Adipocyte (in vitro differentiated cells): Measurements from ENCODE around the gene CKMT1A.
"Not testable (repeated sequence)": the region's sequence is repeated elsewhere in the genome, so short reads cannot be mapped to it uniquely, and the experiment has no call there.

ENCODE experiments used
- DNase-seq: peaks from one replicate; pipeline ENCODE4 v3.0.0-alpha.2; 2015; ENCODE audit warnings: low read depth
- H3K27me3 ChIP-seq: replicated peaks from 2 replicates; pipeline ENCODE4 v1.7.0; 2013; ENCODE audit warnings: mild to moderate bottlenecking, low read length, moderate library complexity; ENCODE audit not compliant: control insufficient read depth, insufficient read depth
- H3K36me3 ChIP-seq: 2 replicates; pipeline ENCODE4 v1.7.0; 2013; ENCODE audit warnings: low read length, mild to moderate bottlenecking, moderate library complexity; ENCODE audit not compliant: control insufficient read depth, insufficient read depth, severe bottlenecking
- H3K4me1 ChIP-seq: 2 replicates; pipeline ENCODE4 v1.7.0; 2013; ENCODE audit warnings: mild to moderate bottlenecking, low read length, moderate library complexity; ENCODE audit not compliant: control insufficient read depth, insufficient read depth
- H3K4me3 ChIP-seq: 2 replicates; pipeline ENCODE4 v1.7.0; 2013; ENCODE audit warnings: mild to moderate bottlenecking, low read length, moderate library complexity
- H3K9ac ChIP-seq: 2 replicates; pipeline ENCODE4 v1.7.0; 2013; ENCODE audit warnings: mild to moderate bottlenecking, low read length, moderate library complexity
- H3K9me3 ChIP-seq: 2 replicates; pipeline ENCODE4 v1.7.0; 2013; ENCODE audit warnings: mild to moderate bottlenecking, low read length, moderate library complexity; ENCODE audit not compliant: control insufficient read depth

The CKMT1A gene

DNA sequence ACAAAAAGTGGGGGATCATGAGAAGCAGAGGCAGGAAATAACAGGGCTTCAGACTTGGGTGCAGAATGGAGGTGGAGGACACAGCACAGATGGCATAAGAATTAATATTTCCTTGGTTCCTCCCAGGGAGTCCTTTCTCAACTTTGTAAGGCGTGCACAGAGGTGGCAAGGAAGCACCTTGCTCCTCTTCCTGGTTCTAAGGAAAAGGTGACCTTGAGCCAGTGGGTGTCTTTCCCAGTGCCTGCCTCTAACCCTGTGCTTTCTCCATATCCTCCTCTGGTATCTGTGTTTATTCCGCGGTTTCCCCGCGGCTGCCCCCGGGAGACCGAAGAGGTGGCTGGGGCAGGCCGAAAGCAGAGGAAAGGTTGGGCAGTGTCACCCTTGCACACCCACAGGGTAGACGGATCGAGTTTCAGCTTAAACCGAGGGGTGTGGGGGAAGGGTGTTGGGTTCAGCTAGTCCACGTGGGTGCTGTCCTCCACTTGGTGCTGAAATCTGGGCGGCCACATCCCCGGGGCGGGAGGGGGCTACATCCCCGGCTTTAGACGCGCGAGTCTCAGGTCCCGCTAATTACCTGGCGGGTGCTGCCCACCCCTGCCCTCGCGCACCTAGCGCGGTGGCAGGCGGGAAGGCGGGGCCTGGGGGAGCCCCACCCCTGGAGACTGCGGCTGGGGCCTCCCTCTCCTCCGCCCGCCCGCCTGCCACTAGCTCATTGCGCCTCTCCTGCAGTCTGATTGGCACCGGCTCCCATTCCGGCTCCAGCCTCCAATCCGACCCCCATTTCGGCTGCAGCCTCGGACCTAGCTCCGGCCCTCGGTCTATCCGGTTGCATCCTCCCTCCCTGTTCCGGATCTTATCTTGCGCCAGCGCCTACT lies at the start of gene CKMT1A:
CKMT1A (plus strand) TSS at position 712 of the 875 bp plus-strand sequence. CDS start 192 bp downstream, outside the sequence.
- not testable (repeated sequence) for H3K9ac ChIP-seq, DNase-seq, H3K9me3 ChIP-seq, H3K4me1 ChIP-seq, H3K4me3 ChIP-seq, H3K36me3 ChIP-seq, H3K27me3 ChIP-seq

GRCh38 chr15:43648649-43649429 lies 44.8 kb upstream of the CKMT1A start, which contains the start of gene CATSPER2:
CATSPER2 (minus strand) TSS chr15:43648844; CDS start chr15:43648061, 783 bp downstream.
- Histone ChIP-seq H3K27me3 (no peaks in the 10 kb centered on the region), H3K9ac (no peak within 1 kb of the TSS), H3K9me3 (no peaks in the 10 kb centered on the region), H3K36me3 (no peaks in the 10 kb centered on the region), H3K4me1 (no peaks in the 10 kb centered on the region), H3K4me3 (no peak within 1 kb of the TSS)
- DNase-seq = no peak

DNA sequence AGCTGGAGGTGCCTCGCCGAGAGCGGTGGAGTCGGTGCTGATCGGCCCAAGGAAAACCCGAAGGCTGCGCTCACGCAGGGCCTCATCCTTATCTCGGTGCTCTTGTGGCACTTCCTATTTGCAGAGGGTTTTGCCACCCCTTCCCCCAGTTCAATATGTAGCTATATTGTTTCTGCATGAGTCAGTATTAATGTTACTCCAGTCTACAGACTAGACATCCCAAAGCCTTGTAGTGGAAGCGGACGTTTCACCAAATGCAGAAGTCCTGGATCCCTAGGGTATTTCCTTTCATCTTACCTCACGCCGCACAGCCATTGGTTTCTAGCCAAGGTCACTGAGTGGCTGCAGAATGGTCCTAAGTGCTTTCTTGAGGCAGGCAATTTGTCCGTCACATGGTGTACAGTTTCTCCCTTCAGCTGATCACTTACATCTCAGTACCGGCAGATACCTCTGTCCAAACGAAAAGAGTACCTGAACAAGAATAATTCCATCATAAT lies 44.2 kb upstream of the CKMT1A start:
- not testable (repeated sequence) for H3K4me3 ChIP-seq, H3K27me3 ChIP-seq, H3K4me1 ChIP-seq, H3K9ac ChIP-seq, H3K36me3 ChIP-seq, H3K9me3 ChIP-seq, DNase-seq

- not testable (repeated sequence) for H3K36me3 ChIP-seq, H3K27me3 ChIP-seq, DNase-seq, H3K9me3 ChIP-seq, H3K4me3 ChIP-seq, H3K4me1 ChIP-seq, H3K9ac ChIP-seq
These were observed 33.9 kb upstream of the CKMT1A start for GRCh38 chr15:43659727-43660126.

DNA sequence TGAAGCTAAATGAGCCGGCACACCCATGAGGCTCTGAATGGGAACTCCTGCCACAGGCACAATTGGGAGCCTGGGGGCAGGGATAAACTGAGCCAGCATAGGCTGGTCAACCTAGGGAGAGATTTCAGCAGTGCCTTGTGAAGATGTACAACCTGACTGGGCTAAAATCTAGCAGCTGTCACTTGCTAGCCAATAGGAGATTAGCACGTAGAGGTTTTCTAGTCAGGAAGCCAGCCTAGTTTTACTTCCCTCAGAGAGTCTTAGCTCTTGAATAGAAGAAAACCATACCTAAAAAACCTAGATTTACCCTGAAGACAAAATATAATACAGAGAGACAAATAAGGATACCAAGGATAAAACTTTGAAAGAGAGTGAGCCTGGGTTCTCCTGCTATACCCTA lies 31.4 kb upstream of the CKMT1A start:
- not testable (repeated sequence) for H3K4me3 ChIP-seq, H3K4me1 ChIP-seq, H3K27me3 ChIP-seq, H3K9ac ChIP-seq, H3K36me3 ChIP-seq, H3K9me3 ChIP-seq, DNase-seq

- H3K36me3 ChIP-seq, H3K4me3 ChIP-seq, H3K9me3 ChIP-seq, DNase-seq, H3K9ac ChIP-seq, H3K4me1 ChIP-seq, H3K27me3 ChIP-seq: not testable (repeated sequence)
These were observed 30.3 kb upstream of the CKMT1A start for GRCh38 chr15:43663333-43663732.

DNA sequence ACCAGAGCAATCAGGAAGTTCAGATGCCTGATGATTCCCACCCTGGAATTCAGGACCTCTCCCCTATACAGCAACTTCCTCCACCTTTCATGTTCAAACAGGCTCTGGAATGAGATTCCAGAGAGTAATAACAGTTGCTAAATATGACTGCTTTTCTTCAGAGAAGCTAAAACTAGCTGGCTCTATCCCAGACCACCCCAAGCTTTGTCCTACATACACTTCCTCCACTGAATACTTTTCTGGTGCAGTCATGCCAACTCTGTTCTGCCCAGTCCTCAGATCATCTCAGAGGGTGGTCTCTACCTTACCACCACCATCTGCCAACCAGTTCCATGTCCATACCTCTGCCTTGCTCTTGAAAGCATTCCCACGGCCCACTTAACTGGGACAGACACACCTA lies 27.5 kb upstream of the CKMT1A start:
- DNase-seq, H3K9me3 ChIP-seq, H3K36me3 ChIP-seq, H3K4me1 ChIP-seq, H3K27me3 ChIP-seq, H3K4me3 ChIP-seq, H3K9ac ChIP-seq: not testable (repeated sequence)

- DNase-seq, H3K4me3 ChIP-seq, H3K36me3 ChIP-seq, H3K27me3 ChIP-seq, H3K9me3 ChIP-seq, H3K9ac ChIP-seq, H3K4me1 ChIP-seq: not testable (repeated sequence)
These were observed 19.5 kb upstream of the CKMT1A start for GRCh38 chr15:43674175-43674574.

DNA sequence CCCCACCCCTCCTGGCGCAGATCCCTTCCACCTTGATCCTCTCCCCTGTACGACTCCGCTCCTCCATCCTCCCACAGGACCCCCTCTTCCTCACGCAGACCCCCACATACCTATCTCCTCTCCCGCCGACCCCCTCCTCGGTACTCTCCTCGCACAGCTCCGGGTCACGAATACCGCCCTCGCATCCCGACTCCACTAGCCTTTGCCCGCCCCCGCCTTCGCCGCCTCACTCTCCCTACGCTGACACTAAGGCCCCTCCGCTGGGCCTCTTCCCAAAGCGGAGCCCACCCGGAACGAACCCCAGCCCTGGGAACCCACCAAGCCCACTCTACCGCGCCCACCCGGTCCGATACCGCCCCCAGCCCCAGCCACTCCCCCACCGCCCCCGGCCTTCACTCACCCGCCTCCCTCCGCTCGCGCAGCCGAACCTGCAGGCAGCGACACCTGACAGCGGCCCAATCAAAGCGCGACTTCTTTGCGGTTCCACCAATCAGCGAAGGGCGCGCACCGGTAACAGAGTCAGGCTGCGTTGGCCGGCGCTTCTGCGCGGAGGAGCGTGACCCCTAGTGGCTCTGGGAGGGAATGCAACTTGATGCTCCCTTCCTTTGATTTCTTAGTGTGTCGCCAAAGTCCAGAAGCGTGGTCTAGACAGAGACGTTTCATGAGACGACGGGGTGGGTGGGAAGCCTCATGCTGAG lies 3.9 kb upstream of the CKMT1A start:
- H3K4me1 ChIP-seq, H3K27me3 ChIP-seq, H3K9ac ChIP-seq, DNase-seq, H3K9me3 ChIP-seq, H3K36me3 ChIP-seq, H3K4me3 ChIP-seq: not testable (repeated sequence)

DNA sequence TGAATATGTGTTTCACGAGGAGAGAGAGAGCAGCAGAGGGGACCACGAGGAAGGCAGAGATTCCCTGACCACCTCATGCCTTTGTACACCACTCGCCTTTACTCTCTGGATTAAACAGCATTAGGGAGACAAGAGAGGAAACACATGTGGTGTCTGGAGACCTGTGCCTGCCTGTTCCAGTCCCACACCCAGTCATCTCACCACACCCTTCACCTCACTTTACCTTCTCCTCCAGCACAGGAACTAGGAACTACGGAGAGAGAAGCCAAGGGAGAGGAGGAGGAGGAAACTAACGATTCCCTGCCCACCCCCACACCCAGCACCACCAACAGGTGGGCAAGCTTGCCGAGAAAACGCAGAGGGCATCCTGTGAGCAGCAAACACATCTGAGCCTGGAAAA lies 980 bp upstream of the CKMT1A start:
- H3K9ac ChIP-seq, H3K9me3 ChIP-seq, H3K36me3 ChIP-seq, DNase-seq, H3K4me1 ChIP-seq, H3K4me3 ChIP-seq, H3K27me3 ChIP-seq: not testable (repeated sequence)

DNA sequence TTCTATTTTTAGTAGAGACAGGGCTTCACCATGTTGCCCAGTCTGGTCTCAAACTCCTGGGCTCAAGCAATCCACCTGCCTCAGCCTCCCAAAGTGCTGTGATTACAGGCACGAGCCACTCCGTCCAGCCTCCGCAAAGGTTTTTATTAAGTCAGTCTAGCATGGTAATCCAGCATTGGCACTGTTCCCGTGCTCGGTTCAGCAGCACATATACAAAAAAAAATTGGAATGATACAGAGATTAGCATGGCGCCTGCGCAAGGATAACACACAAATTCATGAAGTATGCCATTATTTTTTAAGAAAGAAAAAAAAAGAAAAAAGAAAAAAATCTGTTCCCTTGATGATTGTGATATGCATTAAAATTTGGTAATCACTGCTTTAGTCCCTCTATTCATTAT lies 8.5 kb downstream of the CKMT1A start:
- no peak for DNase-seq
- peaks cover 25% of the 10 kb centered on the region for H3K27me3 ChIP-seq
- no peak overlapping the region for H3K4me3 ChIP-seq
- H3K9me3 ChIP-seq = no peaks in the 10 kb centered on the region
- no peaks in the 10 kb centered on the region for H3K4me1 ChIP-seq
- H3K9ac ChIP-seq = no peak overlapping the region
- H3K36me3 ChIP-seq = no peaks in the 10 kb centered on the region
